Naive thymus-derived CD4-positive, alpha-beta T cell (primary cell): Measurements from ENCODE around the gene PLCL2. TPM values are rescaled to one million over a fixed set of nuclear protein-coding genes. Genes with fewer than 3 reads are reported as not detected.
A peak's percentile ranks its signal among the peaks of the same experiment; 100 is the strongest.

Source experiments
- ATAC-seq: fragments of 150-1000 bp; cut with Tn5 transposase; 2 replicates; pipeline ENCODE4 v1.10.0; 2021; ENCODE audit warnings: mild to moderate bottlenecking, moderate library complexity
- CTCF ChIA-PET: fragments of 350-600 bp; sonication (Branson Sonifier 250); formaldehyde crosslinking; loops from one replicate; lab custom pipeline; 2021; ENCODE audit warnings: antibody characterized with exemption; lab: Charles Lee
- POLR2A ChIA-PET: fragments of 350-600 bp; sonication (Branson Sonifier 250); formaldehyde crosslinking; loops from one replicate; lab custom pipeline; 2021; ENCODE audit warnings: antibody characterized with exemption, inconsistent platforms; lab: Charles Lee
- DNase-seq, 9 donors: peaks; one replicate each; pipeline versions ENCODE4 v3.0.0 to v3.0.0-alpha.2; 2020 to 2022; ENCODE audit warnings: mixed read lengths in 1 of 9
- H3K27ac ChIP-seq: one replicate; pipeline ENCODE4 v1.7.0; 2013; ENCODE audit warnings: mild to moderate bottlenecking, low read depth, low read length, moderate library complexity
- H3K27me3 ChIP-seq, 2 donors: one replicate each; pipeline ENCODE4 v1.7.0; 2013; ENCODE audit warnings: low read length in 2 of 2, mild to moderate bottlenecking in 2 of 2, moderate library complexity in 2 of 2; ENCODE audit not compliant: control insufficient read depth in 2 of 2, insufficient read depth in 2 of 2
- H3K36me3 ChIP-seq, 3 experiments: 1 replicate in 2 of 3; 2 replicates in 1 of 3; pipeline ENCODE4 v1.7.0; 2013; ENCODE audit warnings: low read length in 3 of 3, mild to moderate bottlenecking in 3 of 3, moderate library complexity in 1 of 3; ENCODE audit not compliant: insufficient read depth in 3 of 3, control insufficient read depth in 2 of 3
- H3K4me1 ChIP-seq, 2 donors: one replicate each; pipeline ENCODE4 v1.7.0; 2013; ENCODE audit warnings: low read length in 2 of 2, mild to moderate bottlenecking in 2 of 2, moderate library complexity in 1 of 2; ENCODE audit not compliant: control insufficient read depth in 2 of 2, insufficient read depth in 2 of 2
- H3K4me3 ChIP-seq: 2 replicates; pipeline ENCODE4 v1.7.0; 2013; ENCODE audit warnings: mild to moderate bottlenecking, low read length
- H3K9me3 ChIP-seq, 3 experiments: 1 replicate in 2 of 3; 2 replicates in 1 of 3; pipeline ENCODE4 v1.7.0; 2013; ENCODE audit warnings: low read length in 3 of 3; ENCODE audit not compliant: control insufficient read depth in 2 of 3
- H3K27ac Mint-ChIP-seq, 9 donors: one replicate each; pipeline ENCODE4 v1.8.0; 2020 to 2022; ENCODE audit warnings: mixed read lengths in 9 of 9, mild to moderate bottlenecking in 8 of 9, moderate library complexity in 5 of 9, inconsistent platforms in 2 of 9
- H3K27me3 Mint-ChIP-seq, 5 donors: one replicate each; pipeline ENCODE4 v1.8.0; 2021 to 2022; ENCODE audit warnings: mixed read lengths in 5 of 5, mild to moderate bottlenecking in 1 of 5
- H3K36me3 Mint-ChIP-seq, 5 donors: one replicate each; pipeline ENCODE4 v1.8.0; 2020 to 2022; ENCODE audit warnings: mixed read lengths in 5 of 5, mild to moderate bottlenecking in 3 of 5, inconsistent platforms in 1 of 5
- H3K4me1 Mint-ChIP-seq, 7 donors: one replicate each; pipeline ENCODE4 v1.8.0; 2020 to 2022; ENCODE audit warnings: mixed read lengths in 7 of 7, mild to moderate bottlenecking in 3 of 7, inconsistent platforms in 1 of 7
- H3K4me3 Mint-ChIP-seq, 10 donors: one replicate each; pipeline ENCODE4 v1.8.0; 2020 to 2022; ENCODE audit warnings: mild to moderate bottlenecking in 10 of 10, mixed read lengths in 10 of 10, moderate library complexity in 6 of 10, inconsistent platforms in 2 of 10
- H3K9me3 Mint-ChIP-seq, 11 donors: one replicate each; pipeline ENCODE4 v1.8.0; 2020 to 2022; ENCODE audit warnings: mixed read lengths in 11 of 11, mild to moderate bottlenecking in 4 of 11, inconsistent platforms in 1 of 11, moderate library complexity in 1 of 11
- intact Hi-C, 2 donors: fragments of 100-400 bp; cut with micrococcal nuclease; formaldehyde crosslinking; loops; one replicate each; pipeline ENCODE4 v1.15.1; 2023
- polyA plus RNA-seq, 2 donors: library from polyadenylated mRNA; unstranded; fragments of 300-500 nt; fragmentation: Illumina TruSeq; gene quantifications; one replicate each; pipeline ENCODE4 v1.2.3, GENCODE V29; 2021
- total RNA-seq, 6 experiments: library from RNA in 5 of 6; stranded (reverse) in 5 of 6; gene quantifications; 1 replicate in 5 of 6; 2 replicates in 1 of 6; pipeline ENCODE4 v1.2.3 and lab custom pipeline; 2021 to 2026

Gene PLCL2
- total and polyA plus RNA-seq, 7 experiments from 2014 or later = 48.9 to 90.8 (median 64.1) TPM

DNA sequence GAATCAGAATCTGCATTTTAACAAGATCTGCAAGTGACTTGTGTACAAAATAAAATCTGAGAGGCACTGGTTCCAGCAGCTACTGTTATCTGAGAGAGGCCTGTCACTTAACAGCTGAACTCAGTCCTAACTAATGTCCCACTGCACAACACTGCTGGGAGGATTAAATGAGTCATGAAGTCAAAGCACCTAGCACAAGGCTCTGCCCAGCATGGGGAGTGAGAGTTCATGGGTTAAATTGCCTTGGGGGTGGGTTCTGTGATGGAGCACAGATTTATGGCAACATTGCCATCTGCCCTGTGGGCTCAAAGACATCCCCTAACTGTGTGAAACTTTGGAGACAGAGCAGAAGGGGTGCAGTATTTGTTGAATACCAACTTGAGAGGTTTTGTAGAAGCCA lies 250.9 kb downstream of the PLCL2 start:
- Mint-ChIP-seq H3K27ac (no peak overlapping the region), H3K27me3 (peaks cover 0 to 4% (median 0%) of the 10 kb centered on the region in 5 donors), H3K36me3 (peaks cover 0 to 7% (median 4%) of the 10 kb centered on the region in 5 donors), H3K4me3 (no peak overlapping the region), H3K9me3 (peaks cover 0 to 3% (median 0%) of the 10 kb centered on the region in 11 donors), H3K4me1 (peaks cover 0 to 2% (median 0%) of the 10 kb centered on the region in 7 donors)
- Histone ChIP-seq H3K4me1 (no peaks in the 10 kb centered on the region), H3K27me3 (no peaks in the 10 kb centered on the region), H3K9me3 (no peaks in the 10 kb centered on the region), H3K4me3 (no peak overlapping the region), H3K36me3 (no peaks in the 10 kb centered on the region), H3K27ac (no peak overlapping the region)
- DNase-seq = no peak
- ChIA-PET CTCF (no interaction called here), POLR2A (no interaction called here)
- intact Hi-C loops = no loop called here
- no peak for ATAC-seq

DNA sequence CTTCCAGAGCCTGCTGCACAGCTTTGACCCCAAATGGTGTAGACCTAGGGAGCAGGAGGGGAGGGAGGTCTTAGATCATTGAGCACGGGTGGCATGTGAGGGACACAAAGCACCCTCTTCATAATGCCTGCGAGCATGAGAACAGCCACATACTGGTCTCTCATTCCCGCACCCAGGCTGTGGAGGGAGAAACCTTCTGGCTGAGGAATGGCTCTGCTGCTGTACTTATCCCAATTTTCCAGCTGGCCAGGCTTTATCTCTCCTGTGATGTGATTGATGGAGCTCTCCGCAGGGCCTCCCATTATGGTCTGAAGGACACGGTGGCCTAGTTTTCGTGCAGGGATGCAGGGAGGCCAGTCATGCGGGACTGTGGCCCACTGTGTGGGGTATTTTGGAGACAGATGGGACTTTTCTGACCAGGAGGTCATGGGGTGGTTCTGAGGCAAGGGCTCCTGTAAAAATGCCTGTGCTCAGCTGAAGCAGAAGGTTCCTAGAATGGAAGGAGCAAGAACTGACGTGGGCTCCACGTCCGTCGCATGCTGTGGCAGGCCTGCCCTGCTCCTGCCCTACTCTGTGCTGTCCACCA lies 251.5 kb downstream of the PLCL2 start:
- peaks cover 0 to 3% (median 0%) of the 10 kb centered on the region in 11 donors for H3K9me3 Mint-ChIP-seq
- no peak overlapping the region for H3K27ac Mint-ChIP-seq
- Histone ChIP-seq H3K9me3 (no peaks in the 10 kb centered on the region), H3K27me3 (no peaks in the 10 kb centered on the region), H3K4me3 (no peak overlapping the region), H3K27ac (no peak overlapping the region), H3K4me1 (no peaks in the 10 kb centered on the region), H3K36me3 (no peaks in the 10 kb centered on the region)
- no peak overlapping the region for H3K4me3 Mint-ChIP-seq
- ATAC-seq (no peak), DNase-seq (no peak)
- H3K27me3 Mint-ChIP-seq = peaks cover 0 to 4% (median 0%) of the 10 kb centered on the region in 5 donors
- ChIA-PET CTCF (no interaction called here), POLR2A (no interaction called here)
- peaks cover 0 to 7% (median 4%) of the 10 kb centered on the region in 5 donors for H3K36me3 Mint-ChIP-seq
- peaks cover 0 to 2% (median 0%) of the 10 kb centered on the region in 7 donors for H3K4me1 Mint-ChIP-seq
- intact Hi-C loops = no loop called here

GRCh38 chr3:17137321-17137826 lies 252.6 kb downstream of the PLCL2 start:
- Mint-ChIP-seq H3K27me3 (peaks cover 0 to 4% (median 0%) of the 10 kb centered on the region in 5 donors), H3K4me1 (peaks cover 0 to 2% (median 0%) of the 10 kb centered on the region in 7 donors), H3K9me3 (peaks cover 0 to 3% (median 0%) of the 10 kb centered on the region in 11 donors), H3K36me3 (peaks cover 0 to 7% (median 4%) of the 10 kb centered on the region in 5 donors), H3K4me3 (no peak overlapping the region), H3K27ac (no peak overlapping the region)
- no peaks in the 10 kb centered on the region for H3K9me3 ChIP-seq
- no peaks in the 10 kb centered on the region for H3K27me3 ChIP-seq
- POLR2A ChIA-PET = no interaction called here
- CTCF ChIA-PET = no interaction called here
- DNase-seq (peak in 1 of 9 donors; percentile 3), ATAC-seq (no peak)
- H3K4me1 ChIP-seq = no peaks in the 10 kb centered on the region
- H3K27ac ChIP-seq = no peak overlapping the region
- intact Hi-C loops = no loop called here
- no peaks in the 10 kb centered on the region for H3K36me3 ChIP-seq
- H3K4me3 ChIP-seq = no peak overlapping the region

- Mint-ChIP-seq H3K36me3 (peaks cover 0 to 13% (median 4%) of the 10 kb centered on the region in 5 donors), H3K4me3 (no peak overlapping the region), H3K4me1 (peaks cover 0 to 2% (median 0%) of the 10 kb centered on the region in 7 donors), H3K27me3 (peaks cover 0 to 4% (median 0%) of the 10 kb centered on the region in 5 donors), H3K27ac (no peak overlapping the region), H3K9me3 (peaks cover 0 to 7% (median 0%) of the 10 kb centered on the region in 11 donors)
- intact Hi-C loops = no loop called here
- no peaks in the 10 kb centered on the region for H3K36me3 ChIP-seq
- no peak overlapping the region for H3K4me3 ChIP-seq
- CTCF ChIA-PET = no interaction called here
- ATAC-seq (no peak), DNase-seq (no peak)
- POLR2A ChIA-PET = no interaction called here
- H3K9me3 ChIP-seq = no peaks in the 10 kb centered on the region
- no peak overlapping the region for H3K27ac ChIP-seq
- no peaks in the 10 kb centered on the region for H3K27me3 ChIP-seq
- H3K4me1 ChIP-seq = no peaks in the 10 kb centered on the region
Observed at GRCh38 chr3:17138246-17139039, 253.7 kb downstream of the PLCL2 start.
